Measurements from ENCODE around the gene CYP19A1.

The CYP19A1 gene

DNA sequence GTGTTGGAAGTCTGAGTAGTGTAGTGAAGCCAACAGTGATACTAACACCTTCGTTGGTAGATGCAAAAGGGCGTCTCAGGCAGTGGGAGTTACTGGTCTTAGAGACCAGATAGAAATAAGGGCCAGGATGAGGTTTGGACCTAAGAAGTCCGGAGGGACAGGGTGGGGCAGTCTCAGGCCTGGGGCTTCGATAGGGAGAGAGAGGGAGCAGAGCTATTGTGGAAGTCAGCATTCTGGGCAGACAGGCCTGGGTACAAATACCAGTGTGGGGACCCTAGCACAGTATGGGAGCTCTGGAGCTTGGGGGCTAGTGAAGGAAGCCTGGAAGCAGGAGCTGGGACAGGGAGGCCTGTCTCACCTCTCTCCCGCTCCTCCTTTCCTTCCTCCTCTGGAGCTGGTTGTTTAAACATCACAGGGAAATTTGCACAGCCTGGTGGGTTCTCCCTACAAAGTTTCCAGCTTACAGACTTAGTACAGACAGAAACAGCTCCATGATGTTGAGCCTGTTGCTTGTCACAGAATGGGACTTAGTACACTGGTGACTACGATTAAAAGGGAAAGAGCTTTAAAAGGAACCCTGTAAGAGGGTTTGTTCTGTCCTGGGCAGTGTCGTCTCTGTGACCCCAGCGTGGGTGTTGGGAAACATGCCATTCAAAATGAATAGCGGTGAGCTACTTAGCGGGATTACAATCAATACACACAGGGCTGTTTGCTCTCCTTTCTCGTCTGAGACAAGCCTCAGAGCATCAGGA is 167.3 kb downstream of the CYP19A1 start:
- H3K9ac ChIP-seq (ENCODE audit: low read length): peak overlapping the region; percentile 73
- H3K9me3 ChIP-seq (ENCODE audit: control insufficient read depth, low read length): no peaks in the 10 kb centered on the region
- no peak for DNase-seq (ENCODE audit: low read depth)
- no peaks in the 10 kb centered on the region for H3K27me3 ChIP-seq (replicated peaks; ENCODE audit: control insufficient read depth, insufficient read depth, low read length)
- H3K4me3 ChIP-seq (ENCODE audit: low read length): no peak overlapping the region
- H3K4me1 ChIP-seq (ENCODE audit: control insufficient read depth, insufficient read depth, low read length): peaks cover 16% of the 10 kb centered on the region
- no peaks in the 10 kb centered on the region for H3K36me3 ChIP-seq (ENCODE audit: control insufficient read depth, insufficient read depth, low read length, severe bottlenecking)

DNA sequence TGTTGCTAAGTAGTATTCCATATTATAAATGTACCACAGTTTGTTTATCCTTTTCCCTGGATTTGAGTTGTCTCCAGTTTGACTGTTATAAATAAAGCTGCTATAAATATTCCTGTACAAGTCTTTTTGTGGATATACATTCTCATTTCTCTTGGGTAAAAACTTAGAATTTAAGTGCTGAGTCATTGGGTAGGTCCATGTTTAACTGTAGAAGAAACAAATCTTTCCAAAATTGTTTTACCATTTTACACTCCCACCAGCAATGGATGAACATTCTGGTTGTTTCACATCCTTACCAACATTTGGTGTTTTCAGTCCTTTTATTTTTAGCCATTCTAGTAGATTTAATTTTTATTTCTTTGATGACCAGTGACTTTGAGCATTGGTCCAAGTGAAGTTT is 169.7 kb downstream of the CYP19A1 start:
- no peak for DNase-seq (ENCODE audit: low read depth)
- no peaks in the 10 kb centered on the region for H3K9me3 ChIP-seq (ENCODE audit: control insufficient read depth, low read length)
- no peaks in the 10 kb centered on the region for H3K36me3 ChIP-seq (ENCODE audit: control insufficient read depth, insufficient read depth, low read length, severe bottlenecking)
- H3K9ac ChIP-seq (ENCODE audit: low read length): no peak overlapping the region
- H3K4me3 ChIP-seq (ENCODE audit: low read length): no peak overlapping the region
- H3K27me3 ChIP-seq (replicated peaks; ENCODE audit: control insufficient read depth, insufficient read depth, low read length): no peaks in the 10 kb centered on the region
- H3K4me1 ChIP-seq (ENCODE audit: control insufficient read depth, insufficient read depth, low read length): peaks cover 18% of the 10 kb centered on the region

DNA sequence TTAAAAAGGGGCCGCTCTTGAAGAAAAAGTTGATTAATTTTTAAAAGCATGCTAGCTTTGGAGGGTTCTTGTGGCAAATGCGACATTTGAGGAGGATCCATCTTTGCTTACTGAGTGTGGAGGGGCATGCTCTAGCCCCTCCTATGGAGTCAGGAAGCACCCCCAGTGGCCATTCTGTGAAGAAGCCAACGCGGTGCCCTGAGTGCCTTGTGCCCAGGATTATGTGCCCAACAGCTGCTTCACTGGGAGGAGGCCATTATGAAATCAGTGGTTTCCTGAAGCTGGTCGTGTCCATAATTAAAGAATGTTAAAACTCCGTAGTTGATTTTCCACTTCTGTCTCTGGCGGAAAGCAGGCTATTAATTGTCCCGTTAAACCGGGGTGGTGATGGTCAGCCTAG is 174.6 kb downstream of the CYP19A1 start:
- Histone ChIP-seq H3K4me1 (ENCODE audit: control insufficient read depth, insufficient read depth, low read length) (peaks cover 24% of the 10 kb centered on the region), H3K4me3 (ENCODE audit: low read length) (no peak overlapping the region), H3K27me3 (replicated peaks; ENCODE audit: control insufficient read depth, insufficient read depth, low read length) (no peaks in the 10 kb centered on the region), H3K9me3 (ENCODE audit: control insufficient read depth, low read length) (no peaks in the 10 kb centered on the region), H3K9ac (ENCODE audit: low read length) (peak overlapping the region; percentile 72), H3K36me3 (ENCODE audit: control insufficient read depth, insufficient read depth, low read length, severe bottlenecking) (no peaks in the 10 kb centered on the region)
- no peak for DNase-seq (ENCODE audit: low read depth)

DNA sequence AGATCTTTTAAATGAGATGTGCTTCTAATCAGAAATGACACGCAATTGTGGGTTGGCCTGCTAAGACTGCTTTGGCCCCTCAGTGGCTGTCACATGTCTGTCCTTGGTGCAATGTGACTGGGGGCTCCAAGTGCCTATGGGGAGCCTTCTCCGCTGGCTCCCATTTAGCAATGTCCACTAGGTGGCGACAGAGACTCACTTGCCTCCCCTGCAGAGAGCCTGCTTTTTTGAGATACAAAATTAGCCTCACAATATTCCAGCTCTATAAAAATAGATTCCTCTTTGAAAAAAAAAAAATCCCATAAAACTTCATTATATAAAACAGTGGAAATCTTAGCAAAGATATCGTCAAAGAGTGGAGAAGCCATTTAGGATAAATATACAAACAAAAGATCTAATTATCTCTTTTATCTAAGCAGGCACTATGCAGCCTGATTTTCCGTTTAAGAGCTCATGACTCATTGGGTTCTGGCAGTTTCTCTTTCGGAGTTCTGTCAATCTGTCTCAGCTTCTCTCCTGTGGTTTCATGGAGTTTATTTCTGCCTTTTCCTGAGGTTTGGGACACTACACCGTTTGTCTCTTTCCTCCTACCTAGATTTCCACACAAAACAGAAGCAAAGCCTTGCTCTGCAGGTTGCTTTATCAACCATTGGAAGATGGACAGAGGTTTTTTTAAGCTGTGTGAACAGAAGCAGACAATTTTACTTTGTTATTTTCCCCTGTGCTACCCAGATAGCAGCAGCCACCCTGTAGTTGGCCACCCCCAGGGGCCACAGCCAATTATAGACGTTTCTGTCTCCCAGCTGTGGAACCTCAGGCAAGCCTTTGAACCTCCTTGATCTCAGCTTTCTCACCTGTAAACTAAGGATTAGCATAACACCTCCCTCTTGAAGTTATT is 175.3 kb downstream of the CYP19A1 start:
- no peaks in the 10 kb centered on the region for H3K36me3 ChIP-seq (ENCODE audit: control insufficient read depth, insufficient read depth, low read length, severe bottlenecking)
- H3K9ac ChIP-seq (ENCODE audit: low read length): peak overlapping the region; percentile 72
- H3K27me3 ChIP-seq (replicated peaks; ENCODE audit: control insufficient read depth, insufficient read depth, low read length): no peaks in the 10 kb centered on the region
- peaks cover 24% of the 10 kb centered on the region for H3K4me1 ChIP-seq (ENCODE audit: control insufficient read depth, insufficient read depth, low read length)
- DNase-seq (ENCODE audit: low read depth): peak; percentile 91
- peak overlapping the region; percentile 55 for H3K4me3 ChIP-seq (ENCODE audit: low read length)
- no peaks in the 10 kb centered on the region for H3K9me3 ChIP-seq (ENCODE audit: control insufficient read depth, low read length)

DNA sequence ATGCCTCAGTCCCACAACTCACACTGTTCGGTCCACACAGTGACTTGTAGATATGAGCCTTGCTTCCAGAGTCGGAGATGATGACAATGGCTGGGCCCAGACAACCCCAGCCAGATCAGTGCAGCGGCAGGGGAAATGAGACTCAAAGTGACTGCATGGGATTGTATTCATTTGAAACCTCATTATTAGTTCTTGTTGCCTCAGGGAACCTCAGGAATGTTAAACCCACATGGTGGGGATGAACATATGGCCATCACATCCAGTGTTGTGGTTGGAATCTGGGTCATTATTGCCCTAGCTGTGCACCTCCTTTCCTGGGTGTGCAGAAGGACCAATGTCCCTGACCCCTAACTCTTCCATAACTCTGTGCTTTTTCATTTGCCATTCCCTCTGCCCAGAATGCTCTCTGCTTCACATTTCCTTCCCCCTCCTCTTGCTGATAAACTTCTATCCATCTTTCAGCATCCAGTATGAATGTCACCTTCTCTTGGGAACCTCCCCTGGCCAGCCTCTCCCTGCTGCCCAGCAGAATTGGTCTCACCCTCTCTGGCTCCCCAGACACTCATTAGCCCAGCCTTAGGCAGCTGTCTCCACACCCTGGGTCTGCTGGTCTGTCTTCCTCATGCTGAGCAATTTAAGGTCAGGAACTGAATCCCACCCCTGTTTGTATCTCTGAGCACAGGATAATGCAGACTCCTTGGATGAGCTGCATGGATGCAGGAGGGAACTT is 176.7 kb downstream of the CYP19A1 start:
- DNase-seq (ENCODE audit: low read depth): no peak
- peaks cover 24% of the 10 kb centered on the region for H3K4me1 ChIP-seq (ENCODE audit: control insufficient read depth, insufficient read depth, low read length)
- no peaks in the 10 kb centered on the region for H3K36me3 ChIP-seq (ENCODE audit: control insufficient read depth, insufficient read depth, low read length, severe bottlenecking)
- H3K4me3 ChIP-seq (ENCODE audit: low read length): no peak overlapping the region
- no peaks in the 10 kb centered on the region for H3K9me3 ChIP-seq (ENCODE audit: control insufficient read depth, low read length)
- H3K9ac ChIP-seq (ENCODE audit: low read length): no peak overlapping the region
- no peaks in the 10 kb centered on the region for H3K27me3 ChIP-seq (replicated peaks; ENCODE audit: control insufficient read depth, insufficient read depth, low read length)

DNA sequence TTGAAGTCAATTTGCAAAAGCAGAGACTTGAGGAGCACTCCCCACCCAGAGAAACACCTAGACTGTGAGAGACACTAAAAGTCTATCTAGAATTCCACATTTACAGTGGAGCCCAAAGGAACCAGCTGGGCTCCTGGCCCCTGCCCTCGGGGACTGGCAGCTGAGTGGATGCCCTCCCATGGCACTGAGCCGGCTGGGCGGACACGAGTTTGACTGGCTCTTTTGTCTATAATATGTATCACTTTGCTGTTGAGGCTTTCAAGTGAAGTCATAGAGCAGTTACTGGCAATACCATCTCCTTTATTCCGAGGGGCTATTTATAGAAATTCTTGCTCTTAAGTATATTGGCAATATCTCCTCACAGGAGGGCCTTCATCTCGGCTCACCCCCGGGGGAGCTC is 177.9 kb downstream of the CYP19A1 start:
- DNase-seq (ENCODE audit: low read depth): no peak
- Histone ChIP-seq H3K4me1 (ENCODE audit: control insufficient read depth, insufficient read depth, low read length) (peaks cover 24% of the 10 kb centered on the region), H3K36me3 (ENCODE audit: control insufficient read depth, insufficient read depth, low read length, severe bottlenecking) (no peaks in the 10 kb centered on the region), H3K27me3 (replicated peaks; ENCODE audit: control insufficient read depth, insufficient read depth, low read length) (peaks cover 9% of the 10 kb centered on the region), H3K9me3 (ENCODE audit: control insufficient read depth, low read length) (no peaks in the 10 kb centered on the region), H3K4me3 (ENCODE audit: low read length) (no peak overlapping the region), H3K9ac (ENCODE audit: low read length) (no peak overlapping the region)
